IMR-90 (cell line): Measurements from ENCODE around the gene DGAT2L6. TPM values are rescaled to one million over a fixed set of nuclear protein-coding genes. Genes with fewer than 3 reads are reported as not detected.

Experiments
- ATAC-seq: fragments of 200-7000 bp; cut with Tn5 transposase; 2 replicates; pipeline ENCODE4 v1.9.1; 2020; ENCODE audit warnings: low read depth, mild to moderate bottlenecking, moderate library complexity
- BruUV-seq: library from RNA; stranded (reverse); fragments of 400-500 nt; replicated peaks from 2 replicates; lab custom pipeline; 2021; lab: Mats Ljungman, UMichigan
- CTCF ChIA-PET: fragments of 300-600 bp; formaldehyde crosslinking; extraction: SDS; loops from one replicate; lab custom pipeline; 2021; ENCODE audit warnings: antibody characterized with exemption; lab: Yijun Ruan, JAX
- POLR2A ChIA-PET: fragments of 300-600 bp; sonication (Branson Sonifier 250); formaldehyde crosslinking; loops from one replicate; lab custom pipeline; 2022; ENCODE audit warnings: antibody characterized with exemption; ENCODE audit not compliant: unreplicated experiment; lab: Charles Lee
- DNase-seq: peaks from one replicate; pipeline ENCODE4 v3.0.0; 2013
- H2AFZ ChIP-seq: replicated peaks from 2 replicates; pipeline ENCODE3; 2013; ENCODE audit warnings: low read length, mild to moderate bottlenecking; ENCODE audit not compliant: poor library complexity
- H2AK5ac ChIP-seq: 2 replicates; pipeline ENCODE4 v1.6.1; 2013; ENCODE audit warnings: low read depth, low read length, inconsistent platforms
- H2AK9ac ChIP-seq: replicated peaks from 2 replicates; pipeline ENCODE3; 2013; ENCODE audit warnings: mild to moderate bottlenecking, low read depth, low read length, moderate library complexity; ENCODE audit not compliant: poor library complexity
- H2BK120ac ChIP-seq: 2 replicates; pipeline ENCODE4 v1.6.1; 2013; ENCODE audit warnings: low read depth, low read length, inconsistent platforms
- H2BK15ac ChIP-seq: 3 replicates; pipeline ENCODE4 v1.6.1; 2013; ENCODE audit warnings: low read depth, low read length, inconsistent platforms
- H2BK20ac ChIP-seq: 2 replicates; pipeline ENCODE4 v1.6.1; 2013; ENCODE audit warnings: low read depth, mild to moderate bottlenecking, inconsistent platforms, low read length, moderate library complexity
- H2BK5ac ChIP-seq: 2 replicates; pipeline ENCODE4 v1.6.1; 2013; ENCODE audit warnings: mild to moderate bottlenecking, low read depth, low read length, inconsistent platforms; ENCODE audit not compliant: poor library complexity, severe bottlenecking
- H3K14ac ChIP-seq: replicated peaks from 2 replicates; pipeline ENCODE4 v1.6.1; 2013; ENCODE audit warnings: low read depth, low read length, inconsistent platforms
- H3K18ac ChIP-seq: 2 replicates; pipeline ENCODE4 v1.6.1; 2013; ENCODE audit warnings: low read depth, low read length, control low read depth
- H3K23ac ChIP-seq: 2 replicates; pipeline ENCODE4 v1.6.1; 2013; ENCODE audit warnings: low read depth, low read length, inconsistent platforms
- H3K27ac ChIP-seq: 2 replicates; pipeline ENCODE4 v1.5.1; 2013; ENCODE audit warnings: mild to moderate bottlenecking, control low read depth, low read length; ENCODE audit not compliant: insufficient read depth
- H3K27me3 ChIP-seq: 2 replicates; pipeline ENCODE4 v1.6.1; 2013; ENCODE audit warnings: low read length; ENCODE audit not compliant: control insufficient read depth, insufficient read depth
- H3K36me3 ChIP-seq: 2 replicates; pipeline ENCODE4 v1.6.1; 2013; ENCODE audit warnings: low read length, mixed read lengths; ENCODE audit not compliant: control insufficient read depth, insufficient read depth
- H3K4ac ChIP-seq: 2 replicates; pipeline ENCODE4 v1.6.1; 2013; ENCODE audit warnings: low read depth, low read length, inconsistent platforms
- H3K4me1 ChIP-seq: 2 replicates; pipeline ENCODE4 v1.6.1; 2013; ENCODE audit warnings: low read length, mixed read lengths; ENCODE audit not compliant: control insufficient read depth, insufficient read depth
- H3K4me2 ChIP-seq: 2 replicates; pipeline ENCODE4 v1.6.1; 2013; ENCODE audit warnings: low read depth, mild to moderate bottlenecking, control low read depth, low read length, moderate library complexity
- H3K4me3 ChIP-seq: 2 replicates; pipeline ENCODE4 v1.5.1; 2013; ENCODE audit warnings: low read depth, mild to moderate bottlenecking, control low read depth, low read length, moderate library complexity; ENCODE audit not compliant: insufficient read depth
- H3K56ac ChIP-seq: 2 replicates; pipeline ENCODE4 v1.6.1; 2013; ENCODE audit warnings: low read length, inconsistent platforms; ENCODE audit not compliant: insufficient read depth; ENCODE audit errors: extremely low read depth
- H3K79me1 ChIP-seq, 2 experiments: 2 replicates each; pipeline ENCODE4 v1.6.1; 2013; ENCODE audit warnings: low read length in 2 of 2, inconsistent platforms in 1 of 2, low read depth in 1 of 2
- H3K9ac ChIP-seq: 2 replicates; pipeline ENCODE4 v1.6.1; 2013; ENCODE audit warnings: low read depth, low read length, control low read depth
- H3K9me1 ChIP-seq: 2 replicates; pipeline ENCODE4 v1.6.1; 2013; ENCODE audit warnings: low read length, inconsistent platforms; ENCODE audit not compliant: insufficient read depth
- H3K9me3 ChIP-seq: 2 replicates; pipeline ENCODE4 v1.6.1; 2013; ENCODE audit warnings: low read length; ENCODE audit not compliant: control insufficient read depth, insufficient read depth
- H4K20me1 ChIP-seq: 2 replicates; pipeline ENCODE4 v1.6.1; 2013; ENCODE audit warnings: low read length, inconsistent platforms; ENCODE audit not compliant: insufficient read depth
- H4K5ac ChIP-seq: 2 replicates; pipeline ENCODE4 v1.6.1; 2013; ENCODE audit warnings: mild to moderate bottlenecking, low read depth, low read length, control low read depth
- H4K8ac ChIP-seq, 2 experiments: 2 replicates each; pipeline ENCODE4 v1.6.1; 2013; ENCODE audit warnings: low read depth in 2 of 2, low read length in 2 of 2, control low read depth in 1 of 2, inconsistent platforms in 1 of 2
- H4K91ac ChIP-seq: 2 replicates; pipeline ENCODE4 v1.6.1; 2013; ENCODE audit warnings: low read depth, low read length, inconsistent platforms; ENCODE audit not compliant: insufficient read depth
- CHD1 ChIP-seq: IDR thresholded peaks from 2 replicates; pipeline ENCODE4 v1.6.1; 2012; ENCODE audit warnings: low read depth, low read length, improper control_type of control experiment
- ELK1 ChIP-seq: fragments of 150-350 bp; IDR thresholded peaks from 2 replicates; pipeline ENCODE4 v1.6.1; 2016; ENCODE audit warnings: low read depth, mild to moderate bottlenecking, low read length, moderate library complexity, borderline replicate concordance
- MAFK ChIP-seq: IDR thresholded peaks from 2 replicates; pipeline ENCODE4 v1.6.1; 2012; ENCODE audit warnings: low read depth, low read length, improper control_type of control experiment
- NFE2L2 ChIP-seq: fragments of 150-350 bp; IDR thresholded peaks from 2 replicates; pipeline ENCODE4 v1.6.1; 2016; ENCODE audit warnings: low read depth, mild to moderate bottlenecking, low read length
- RAD21 ChIP-seq: IDR thresholded peaks from 2 replicates; pipeline ENCODE4 v1.6.1; 2012; ENCODE audit warnings: low read length, improper control_type of control experiment
- RCOR1 ChIP-seq: IDR thresholded peaks from 2 replicates; pipeline ENCODE4 v1.6.1; 2012; ENCODE audit warnings: mild to moderate bottlenecking, low read length, improper control_type of control experiment; ENCODE audit not compliant: insufficient replicate concordance
- RFX5 ChIP-seq: IDR thresholded peaks from 2 replicates; pipeline ENCODE4 v1.8.0; 2012; ENCODE audit warnings: low read depth, mild to moderate bottlenecking, low read length, moderate library complexity
- WGBS, 2 experiments: methylation state at CpG; one replicate each; pipeline versions ENCODE4 v1.1.5 to v1.1.7; 2013; ENCODE audit warnings: missing lambda C conversion rate in 2 of 2; ENCODE audit not compliant: insufficient read length in 1 of 2; ENCODE audit errors: extremely low coverage in 2 of 2; 5-methylcytosine and 5-hydroxymethylcytosine counted together
- dilution Hi-C: fragments of 300-500 bp; cut with HindIII; formaldehyde crosslinking; loops from one replicate; pipeline ENCODE4 v1.14.3; 2018; ENCODE audit warnings: low sequenced_read_pairs; ENCODE audit not compliant: unreplicated experiment
- in situ Hi-C: fragments of 300-500 bp; cut with MboI; formaldehyde crosslinking; loops from 3 replicates; pipeline ENCODE4 v1.14.3; 2019; ENCODE audit warnings: low sequenced_read_pairs, inconsistent platforms, mixed read lengths
- intact Hi-C: fragments of 100-400 bp; cut with micrococcal nuclease; formaldehyde crosslinking; loops from 2 replicates; pipeline ENCODE4 v1.10.0; 2022
- polyA plus RNA-seq, 3 experiments: library from polyadenylated mRNA; depleted of rRNA; stranded (reverse); fragments of >200 nt; gene quantifications; 2 replicates each; pipeline ENCODE4 v1.2.3, GENCODE V29; 2012; ENCODE audit warnings: low replicate concordance in 1 of 3
- total RNA-seq: library from RNA; depleted of rRNA; stranded (reverse); fragments of >200 nt; gene quantifications from 2 replicates; pipeline ENCODE4 v1.2.3, GENCODE V29; 2012

Gene DGAT2L6
- total and polyA plus RNA-seq, 2 of the 4 experiments (the other 2 are of a cell fraction): not detected

- in situ Hi-C loops: no loop called here
- peak overlapping the region; percentile 88 to 89 for H4K8ac ChIP-seq
- H3K4me2 ChIP-seq: no peak overlapping the region
- H2AK9ac ChIP-seq: peak overlapping the region; percentile 38
- no peak overlapping the region for H3K4me3 ChIP-seq
- dilution Hi-C loops: no loop called here
- H3K79me1 ChIP-seq: no peaks in the 10 kb centered on the region
- DNase-seq: no peak
- peak overlapping the region; percentile 81 for H3K4ac ChIP-seq
- H3K36me3 ChIP-seq: peaks cover 3% of the 10 kb centered on the region; the same call in 1 of the 2 replicates
- intact Hi-C loops: no loop called here
- no peak for TF ChIP-seq RFX5
- no peak for TF ChIP-seq NFE2L2
- no peak for TF ChIP-seq MAFK
- no peak for TF ChIP-seq RAD21
- no peak for TF ChIP-seq CHD1
- TF ChIP-seq ELK1: no peak
- TF ChIP-seq RCOR1: no peak
- no TSS peak for BruUV-seq
- no peaks in the 10 kb centered on the region for H4K20me1 ChIP-seq
- CTCF ChIA-PET: interaction anchor here (0.7 kb wide), 1 partner anchor 495 kb away, joined by 3 read pairs; no protein-coding TSS in a partner anchor
- peak overlapping the region; percentile 62; the same call in 1 of the 2 replicates for H3K18ac ChIP-seq
- POLR2A ChIA-PET: no interaction called here
- H4K91ac ChIP-seq: peak overlapping the region; percentile 85
- peak overlapping the region; percentile 88 for H2BK120ac ChIP-seq
- 0 out of 2 replicates have a peak, but pooled peaks cover 3% of the 10 kb centered on the region for H3K9me3 ChIP-seq
- H3K9me1 ChIP-seq: peaks cover 5% of the 10 kb centered on the region; the same call in 1 of the 2 replicates
- peak overlapping the region; percentile 87 for H2BK20ac ChIP-seq
- peak overlapping the region; percentile 92; the same call in 1 of the 2 replicates for H3K23ac ChIP-seq
- no peaks in the 10 kb centered on the region; the same call in 1 of the 2 replicates for H3K27me3 ChIP-seq
- H4K5ac ChIP-seq: peak overlapping the region; percentile 94
- H2AFZ ChIP-seq: peak overlapping the region; percentile 64
- H3K14ac ChIP-seq: peak overlapping the region; percentile 70
- peak overlapping the region; percentile 23 for H2BK5ac ChIP-seq
- peak overlapping the region; percentile 83 for H3K27ac ChIP-seq
- peak overlapping the region; percentile 82; the same call in 2 of the 3 replicates for H2BK15ac ChIP-seq
- no peak overlapping the region; the same call in 1 of the 2 replicates for H3K56ac ChIP-seq
- WGBS, 2 experiments: 40% methylated on average over 1 of the region's 7 CpGs; no CpG with 5 or more reads in 1 of the 2 experiments
- H2AK5ac ChIP-seq: peak overlapping the region; percentile 35; the same call in 1 of the 2 replicates
- H3K9ac ChIP-seq: no peak overlapping the region
- H3K4me1 ChIP-seq: peaks cover 13% of the 10 kb centered on the region
- ATAC-seq: no peak
Observed at GRCh38 chrX:70169281-70169680, 8.0 kb upstream of the DGAT2L6 start.
